Left lung (tissue), 10 donors: ENCODE measurements around the gene BCAS3. TPM values are rescaled to one million over a fixed set of nuclear protein-coding genes. Genes with fewer than 3 reads are reported as not detected.
A peak's percentile ranks its signal among the peaks of the same experiment; 100 is the strongest.

Source experiments
- ATAC-seq: fragments of 200-7000 bp; cut with Tn5 transposase; one replicate; pipeline ENCODE4 v1.9.1; 2020; ENCODE audit warnings: moderate library complexity
- DNase-seq, 4 donors: peaks; one replicate each; pipeline ENCODE4 v3.0.0-alpha.2; 2013 to 2020
- H3K27ac ChIP-seq, 2 donors: fragments of 200-600 bp; sonication (generic) in 1 of 2; one replicate each; pipeline versions ENCODE4 v1.5.0 to v1.8.0; 2020 to 2021
- H3K27me3 ChIP-seq, 2 donors: fragments of 200-600 bp; sonication (generic) in 1 of 2; one replicate each; pipeline versions ENCODE4 v1.5.0 to v1.8.0; 2020 to 2021
- H3K36me3 ChIP-seq, 2 donors: fragments of 200-600 bp; sonication (generic) in 1 of 2; one replicate each; pipeline versions ENCODE4 v1.5.0 to v1.8.0; 2020 to 2021
- H3K4me1 ChIP-seq, 2 donors: fragments of 200-600 bp; one replicate each; pipeline ENCODE4 v1.8.0; 2021
- H3K4me3 ChIP-seq, 2 donors: fragments of 200-600 bp; sonication (generic) in 1 of 2; one replicate each; pipeline versions ENCODE4 v1.5.0 to v1.8.0; 2020 to 2021; ENCODE audit warnings: mild to moderate bottlenecking in 1 of 2
- H3K9me3 ChIP-seq, 2 donors: fragments of 200-600 bp; sonication (generic) in 1 of 2; one replicate each; pipeline versions ENCODE4 v1.5.0 to v1.8.0; 2020 to 2021
- intact Hi-C, 2 donors: fragments of 100-400 bp; cut with DNase I; formaldehyde crosslinking; loops; one replicate each; pipeline versions ENCODE4 v1.11.2 to v1.14.2; 2022
- polyA plus RNA-seq, 6 donors: library from polyadenylated mRNA; unstranded; fragments of 120-200 nt; gene quantifications; one replicate each; pipeline ENCODE4 v1.2.1, GENCODE V29; 2013; ENCODE audit not compliant: insufficient read length in 6 of 6
- total RNA-seq, 2 donors: library from RNA; stranded (reverse); fragmentation: NEBNext Ultra II Directional; extraction: Animal tissue kit (Norgen Biotek cat#: 25700); gene quantifications; one replicate each; pipeline ENCODE4 v1.2.1, GENCODE V29; 2021
- TF ChIP-seq, protein P1 (sequence below), 2 donors: fragments of 200-600 bp; sonication (generic) in 1 of 2; IDR thresholded peaks; one replicate each; pipeline versions ENCODE4 v1.5.0 to v1.8.0; 2021; ENCODE audit warnings: antibody characterized with exemption in 2 of 2
- donor health status: DM: no; HTN: yes; CAD: no.
- donor health status: DM: no; HTN: no; CAD: no.

The BCAS3 gene
- total and polyA plus RNA-seq, 8 donors, result 21.2 to 29.6 (median 28.0) TPM

DNA sequence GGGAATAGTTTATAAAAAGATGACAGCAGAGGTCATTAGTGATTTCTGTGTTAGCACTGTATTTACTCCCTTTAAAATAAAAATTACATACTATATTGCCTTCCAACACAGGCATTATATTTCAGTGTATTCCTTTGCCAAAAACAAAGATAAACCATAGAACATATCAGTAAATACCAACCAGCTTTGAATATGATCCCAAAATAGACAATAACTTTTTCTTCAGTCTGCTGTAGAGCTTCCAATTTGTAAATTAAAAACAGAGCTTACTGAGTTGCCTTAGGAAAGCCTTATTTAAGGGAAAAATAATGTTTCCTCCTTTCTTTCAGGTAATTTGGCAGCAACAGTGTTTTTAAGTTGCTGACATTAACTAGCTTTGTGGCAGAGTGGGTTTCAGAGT is 369.9 kb downstream of the BCAS3 start:
- no peaks in the 10 kb centered on the region for H3K27me3 ChIP-seq
- H3K27ac ChIP-seq, result no peak overlapping the region
- DNase-seq, result no peak
- intact Hi-C loops, result no loop called here
- TF ChIP-seq, protein P1, sequence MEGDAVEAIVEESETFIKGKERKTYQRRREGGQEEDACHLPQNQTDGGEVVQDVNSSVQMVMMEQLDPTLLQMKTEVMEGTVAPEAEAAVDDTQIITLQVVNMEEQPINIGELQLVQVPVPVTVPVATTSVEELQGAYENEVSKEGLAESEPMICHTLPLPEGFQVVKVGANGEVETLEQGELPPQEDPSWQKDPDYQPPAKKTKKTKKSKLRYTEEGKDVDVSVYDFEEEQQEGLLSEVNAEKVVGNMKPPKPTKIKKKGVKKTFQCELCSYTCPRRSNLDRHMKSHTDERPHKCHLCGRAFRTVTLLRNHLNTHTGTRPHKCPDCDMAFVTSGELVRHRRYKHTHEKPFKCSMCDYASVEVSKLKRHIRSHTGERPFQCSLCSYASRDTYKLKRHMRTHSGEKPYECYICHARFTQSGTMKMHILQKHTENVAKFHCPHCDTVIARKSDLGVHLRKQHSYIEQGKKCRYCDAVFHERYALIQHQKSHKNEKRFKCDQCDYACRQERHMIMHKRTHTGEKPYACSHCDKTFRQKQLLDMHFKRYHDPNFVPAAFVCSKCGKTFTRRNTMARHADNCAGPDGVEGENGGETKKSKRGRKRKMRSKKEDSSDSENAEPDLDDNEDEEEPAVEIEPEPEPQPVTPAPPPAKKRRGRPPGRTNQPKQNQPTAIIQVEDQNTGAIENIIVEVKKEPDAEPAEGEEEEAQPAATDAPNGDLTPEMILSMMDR (IDR thresholded peaks at IDR 0.05), result no peak
- no peaks in the 10 kb centered on the region for H3K9me3 ChIP-seq
- no peaks in the 10 kb centered on the region for H3K36me3 ChIP-seq
- no peak for ATAC-seq
- no peaks in the 10 kb centered on the region for H3K4me1 ChIP-seq
- H3K4me3 ChIP-seq, result no peak overlapping the region

GRCh38 chr17:61048376-61049106 is 370.9 kb downstream of the BCAS3 start:
- Histone ChIP-seq H3K27ac (no peak overlapping the region), H3K27me3 (no peaks in the 10 kb centered on the region), H3K4me1 (no peaks in the 10 kb centered on the region), H3K4me3 (no peak overlapping the region), H3K9me3 (no peaks in the 10 kb centered on the region), H3K36me3 (no peaks in the 10 kb centered on the region)
- ATAC-seq, result no peak
- intact Hi-C loops, result no loop called here
- TF ChIP-seq, protein P1 (IDR thresholded peaks at IDR 0.05), result no peak
- no peak for DNase-seq

DNA sequence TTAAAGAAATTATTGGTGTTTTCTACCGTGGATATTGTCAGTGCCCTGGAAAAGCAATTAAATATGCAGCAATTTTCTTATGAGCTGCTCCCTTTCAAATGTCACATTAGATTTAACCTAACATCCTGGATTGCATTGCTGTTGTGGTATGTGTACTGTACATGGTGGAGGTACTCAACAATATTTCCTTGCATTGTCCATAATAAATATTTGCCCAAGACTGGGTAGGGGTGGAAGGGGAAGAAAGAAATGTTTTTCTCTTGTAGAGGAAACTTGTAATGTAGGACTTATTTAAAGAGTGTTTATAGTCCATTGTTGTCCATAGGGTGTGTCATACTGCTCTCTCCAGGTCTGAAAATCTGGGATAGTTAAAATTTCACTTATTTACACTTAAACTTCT is 375.8 kb downstream of the BCAS3 start:
- peak overlapping the region in 1 of 2 donors; percentile 49 for H3K27ac ChIP-seq
- ATAC-seq, result no peak
- H3K4me3 ChIP-seq, result no peak overlapping the region
- H3K36me3 ChIP-seq, result no peaks in the 10 kb centered on the region
- H3K4me1 ChIP-seq, result no peaks in the 10 kb centered on the region
- intact Hi-C loops, result no loop called here
- TF ChIP-seq, protein P1 (IDR thresholded peaks at IDR 0.05), result no peak
- no peaks in the 10 kb centered on the region for H3K27me3 ChIP-seq
- DNase-seq, result no peak
- no peaks in the 10 kb centered on the region for H3K9me3 ChIP-seq

GRCh38 chr17:61054436-61054835 is 376.8 kb downstream of the BCAS3 start:
- intact Hi-C loops, result no loop called here
- Histone ChIP-seq H3K36me3 (no peaks in the 10 kb centered on the region), H3K27me3 (no peaks in the 10 kb centered on the region), H3K9me3 (no peaks in the 10 kb centered on the region), H3K27ac (peak overlapping the region in 1 of 2 donors; percentile 49), H3K4me1 (no peaks in the 10 kb centered on the region), H3K4me3 (no peak overlapping the region)
- TF ChIP-seq, protein P1 (IDR thresholded peaks at IDR 0.05), result no peak
- DNase-seq (no peak), ATAC-seq (peak; percentile 29)

DNA sequence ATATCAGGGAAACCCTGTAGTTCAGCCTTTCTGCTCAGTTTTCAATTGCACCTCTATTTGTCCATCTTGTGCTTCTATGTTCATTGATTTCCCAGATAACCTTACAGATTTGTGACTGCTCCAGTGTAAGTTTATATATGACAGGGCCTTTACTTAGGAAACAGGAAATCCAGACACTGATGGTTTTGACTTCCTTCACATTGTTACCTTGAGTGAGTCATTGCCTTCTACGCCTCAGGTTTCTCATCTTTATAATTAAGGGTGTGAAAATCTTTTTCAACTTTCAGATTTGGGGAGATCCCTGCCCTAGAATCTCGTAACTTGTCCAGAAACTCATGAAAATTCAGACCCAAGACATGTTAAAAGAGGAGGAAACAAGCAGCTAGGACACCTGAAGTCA is 379.6 kb downstream of the BCAS3 start:
- Histone ChIP-seq H3K4me3 (no peak overlapping the region), H3K27ac (no peak overlapping the region), H3K4me1 (no peaks in the 10 kb centered on the region), H3K36me3 (no peaks in the 10 kb centered on the region), H3K9me3 (no peaks in the 10 kb centered on the region), H3K27me3 (no peaks in the 10 kb centered on the region)
- ATAC-seq (no peak), DNase-seq (no peak)
- intact Hi-C loops, result no loop called here
- TF ChIP-seq, protein P1 (IDR thresholded peaks at IDR 0.05), result no peak
